ENCODE data around the gene WTIP.

Gene WTIP

DNA sequence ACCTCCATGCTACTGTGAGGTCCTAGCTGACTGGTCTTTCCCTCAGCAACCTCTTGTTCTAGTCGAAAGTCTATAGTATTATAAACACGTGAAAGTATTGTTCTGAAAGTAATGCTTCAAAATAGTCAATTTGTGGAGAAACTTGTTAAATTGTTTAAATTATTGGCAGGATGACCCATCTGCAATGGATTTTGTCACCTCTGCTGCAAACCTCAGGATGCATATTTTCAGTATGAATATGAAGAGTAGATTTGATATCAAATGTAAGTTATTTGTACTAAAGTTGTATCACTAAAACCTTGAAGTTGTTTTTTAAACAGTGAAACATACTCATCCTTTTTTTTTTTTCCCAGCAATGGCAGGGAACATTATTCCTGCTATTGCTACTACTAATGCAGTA, 27.5 kb upstream of the WTIP start:
- TF ChIP-seq, protein P1, sequence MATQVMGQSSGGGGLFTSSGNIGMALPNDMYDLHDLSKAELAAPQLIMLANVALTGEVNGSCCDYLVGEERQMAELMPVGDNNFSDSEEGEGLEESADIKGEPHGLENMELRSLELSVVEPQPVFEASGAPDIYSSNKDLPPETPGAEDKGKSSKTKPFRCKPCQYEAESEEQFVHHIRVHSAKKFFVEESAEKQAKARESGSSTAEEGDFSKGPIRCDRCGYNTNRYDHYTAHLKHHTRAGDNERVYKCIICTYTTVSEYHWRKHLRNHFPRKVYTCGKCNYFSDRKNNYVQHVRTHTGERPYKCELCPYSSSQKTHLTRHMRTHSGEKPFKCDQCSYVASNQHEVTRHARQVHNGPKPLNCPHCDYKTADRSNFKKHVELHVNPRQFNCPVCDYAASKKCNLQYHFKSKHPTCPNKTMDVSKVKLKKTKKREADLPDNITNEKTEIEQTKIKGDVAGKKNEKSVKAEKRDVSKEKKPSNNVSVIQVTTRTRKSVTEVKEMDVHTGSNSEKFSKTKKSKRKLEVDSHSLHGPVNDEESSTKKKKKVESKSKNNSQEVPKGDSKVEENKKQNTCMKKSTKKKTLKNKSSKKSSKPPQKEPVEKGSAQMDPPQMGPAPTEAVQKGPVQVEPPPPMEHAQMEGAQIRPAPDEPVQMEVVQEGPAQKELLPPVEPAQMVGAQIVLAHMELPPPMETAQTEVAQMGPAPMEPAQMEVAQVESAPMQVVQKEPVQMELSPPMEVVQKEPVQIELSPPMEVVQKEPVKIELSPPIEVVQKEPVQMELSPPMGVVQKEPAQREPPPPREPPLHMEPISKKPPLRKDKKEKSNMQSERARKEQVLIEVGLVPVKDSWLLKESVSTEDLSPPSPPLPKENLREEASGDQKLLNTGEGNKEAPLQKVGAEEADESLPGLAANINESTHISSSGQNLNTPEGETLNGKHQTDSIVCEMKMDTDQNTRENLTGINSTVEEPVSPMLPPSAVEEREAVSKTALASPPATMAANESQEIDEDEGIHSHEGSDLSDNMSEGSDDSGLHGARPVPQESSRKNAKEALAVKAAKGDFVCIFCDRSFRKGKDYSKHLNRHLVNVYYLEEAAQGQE (IDR thresholded peaks at IDR 0.05; ENCODE audit: insufficient read depth in 1 of 2, low read depth in 2 of 2, low read length in 2 of 2) = no peak
- no peak for TF ChIP-seq SIN3A (IDR thresholded peaks at IDR 0.05; ENCODE audit: borderline replicate concordance, insufficient read depth, low read length)
- TF ChIP-seq TAF1 (IDR thresholded peaks at IDR 0.05; ENCODE audit: borderline replicate concordance, insufficient read depth, low read length) = no peak
- TF ChIP-seq FOXP2 (optimal IDR thresholded peaks at IDR 0.05; ENCODE audit: borderline replicate concordance, extremely low read depth, extremely low read length, insufficient read depth) = no peak

DNA sequence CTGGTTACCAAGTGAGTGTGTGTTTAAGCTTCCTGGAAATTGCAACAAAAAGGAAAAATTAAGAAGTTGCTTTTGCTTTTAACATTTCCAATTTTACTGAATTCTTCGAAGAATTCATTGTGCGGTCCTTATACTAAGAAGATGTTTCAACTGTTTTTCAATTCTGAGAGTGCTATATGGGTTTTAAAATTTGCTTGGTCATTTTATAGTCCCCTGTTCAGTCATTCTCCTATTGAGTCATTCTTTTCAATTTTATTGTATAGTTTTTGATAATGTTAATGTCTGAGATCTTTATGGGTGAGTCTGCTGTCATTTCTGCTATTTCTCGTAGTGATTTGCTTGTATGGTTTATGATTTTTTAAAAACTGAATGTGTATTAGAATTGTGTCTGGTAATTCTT, 26.9 kb upstream of the WTIP start:
- TF ChIP-seq POLR2AphosphoS5 (IDR thresholded peaks at IDR 0.05; ENCODE audit: low read depth, low read length) (no peak), SIN3A (IDR thresholded peaks at IDR 0.05; ENCODE audit: borderline replicate concordance, insufficient read depth, low read length) (no peak), FOXP2 (optimal IDR thresholded peaks at IDR 0.05; ENCODE audit: borderline replicate concordance, extremely low read depth, extremely low read length, insufficient read depth) (no peak), TAF1 (IDR thresholded peaks at IDR 0.05; ENCODE audit: borderline replicate concordance, insufficient read depth, low read length) (no peak)
- TF ChIP-seq, protein P1 (IDR thresholded peaks at IDR 0.05; ENCODE audit: insufficient read depth in 1 of 2, low read depth in 2 of 2, low read length in 2 of 2) = no peak

DNA sequence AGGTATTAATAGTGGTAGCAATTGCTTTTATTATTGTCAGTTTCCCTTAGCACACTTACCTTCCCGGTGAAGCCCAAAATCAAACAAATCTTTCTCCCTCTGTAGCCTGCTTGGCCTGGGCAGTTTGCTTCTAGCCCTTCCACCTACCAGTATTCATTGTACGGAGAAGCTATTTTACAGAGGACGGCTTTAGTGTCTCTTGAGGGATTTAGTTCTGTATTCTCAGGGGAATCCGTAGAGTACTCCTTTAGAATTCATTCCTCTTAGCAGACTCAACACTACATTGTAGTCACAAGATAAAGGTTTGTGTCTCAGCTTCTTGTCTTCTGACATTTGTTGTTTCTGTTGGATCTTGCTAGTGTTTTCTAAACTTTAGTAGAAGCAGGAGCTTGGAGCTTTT, 24.1 kb upstream of the WTIP start:
- TF ChIP-seq SIN3A (IDR thresholded peaks at IDR 0.05; ENCODE audit: borderline replicate concordance, insufficient read depth, low read length) (no peak), POLR2AphosphoS5 (IDR thresholded peaks at IDR 0.05; ENCODE audit: low read depth, low read length) (no peak)

DNA sequence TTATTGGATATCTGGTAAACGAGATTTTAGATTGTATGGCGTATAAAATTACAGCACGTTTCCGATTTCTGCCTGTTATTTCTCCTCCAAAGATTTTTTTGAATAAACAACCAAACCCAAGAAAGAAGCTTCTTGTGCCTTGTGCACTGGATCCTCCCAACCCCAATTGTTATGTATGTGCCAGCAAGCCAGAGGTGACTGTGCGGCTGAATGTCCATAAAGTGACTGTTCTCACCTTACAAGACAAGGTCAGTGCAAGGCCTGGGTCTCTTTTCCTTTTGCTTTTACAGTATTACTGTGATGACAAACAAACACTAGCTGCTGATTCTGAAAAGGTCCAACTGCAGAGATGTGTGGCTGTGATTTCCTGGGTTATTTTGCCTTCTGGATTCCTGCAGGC, 22.9 kb upstream of the WTIP start:
- no peak for TF ChIP-seq SIN3A (IDR thresholded peaks at IDR 0.05; ENCODE audit: borderline replicate concordance, insufficient read depth, low read length)

DNA sequence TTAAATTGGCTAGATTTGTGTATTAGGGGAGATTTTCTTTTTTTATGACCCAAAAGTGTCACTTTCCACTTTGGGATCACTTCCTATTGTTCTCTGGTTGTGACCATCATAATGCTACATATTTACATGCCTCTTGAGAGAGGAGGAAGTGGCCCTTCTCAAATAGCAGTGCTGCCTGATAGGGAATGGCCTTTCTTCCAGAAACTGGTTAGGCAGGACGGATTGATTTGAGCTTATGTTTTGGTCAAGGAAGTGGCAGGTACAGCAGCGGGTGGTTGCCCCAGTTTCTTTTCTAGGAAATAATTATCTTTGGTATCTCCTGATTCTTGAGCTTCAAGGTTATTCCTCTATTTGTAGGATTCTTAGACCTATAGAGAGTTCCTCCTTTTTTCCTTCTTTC, 21.9 kb upstream of the WTIP start:
- TF ChIP-seq FOXP2 (optimal IDR thresholded peaks at IDR 0.05; ENCODE audit: borderline replicate concordance, extremely low read depth, extremely low read length, insufficient read depth) (no peak), TAF1 (IDR thresholded peaks at IDR 0.05; ENCODE audit: borderline replicate concordance, insufficient read depth, low read length) (no peak), SIN3A (IDR thresholded peaks at IDR 0.05; ENCODE audit: borderline replicate concordance, insufficient read depth, low read length) (no peak), POLR2AphosphoS5 (IDR thresholded peaks at IDR 0.05; ENCODE audit: low read depth, low read length) (no peak)
- TF ChIP-seq, protein P1 (IDR thresholded peaks at IDR 0.05; ENCODE audit: insufficient read depth in 1 of 2, low read depth in 2 of 2, low read length in 2 of 2) = no peak

DNA sequence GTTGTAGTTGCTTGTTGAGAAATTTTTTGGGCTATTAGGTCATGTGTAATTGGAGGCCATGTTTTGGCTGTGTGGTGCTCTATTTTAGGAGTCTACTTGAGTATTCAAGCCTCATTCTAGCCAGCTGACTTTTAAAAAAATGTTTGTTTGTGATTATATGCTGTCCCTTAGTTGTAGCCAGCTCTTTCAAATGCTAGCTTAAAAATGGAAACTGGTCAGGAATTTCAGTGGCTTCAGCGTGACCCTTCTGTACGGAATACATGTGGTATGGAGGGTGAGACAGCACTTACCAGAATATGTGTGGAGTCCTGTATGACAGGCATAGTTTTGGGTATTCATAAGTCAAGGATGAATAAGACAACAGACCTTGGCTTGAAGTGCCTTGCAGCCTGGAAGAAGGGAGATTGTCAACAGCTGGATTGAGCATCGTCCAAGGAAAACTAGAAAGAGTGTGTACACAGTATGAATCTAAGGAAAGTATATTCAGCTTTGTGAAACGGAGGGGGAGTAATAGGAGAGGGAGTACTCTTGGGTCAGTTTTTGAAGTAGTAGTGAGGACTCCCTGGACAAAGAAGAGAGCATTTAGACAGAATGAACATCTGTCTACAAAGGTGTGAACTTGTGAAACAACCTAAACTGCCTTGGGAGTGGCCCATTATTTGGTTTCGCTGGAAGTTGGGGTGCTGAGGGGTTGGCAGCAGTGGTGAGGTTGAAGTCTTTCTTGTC, 20.0 kb upstream of the WTIP start:
- TF ChIP-seq TAF1 (IDR thresholded peaks at IDR 0.05; ENCODE audit: borderline replicate concordance, insufficient read depth, low read length) = no peak
- TF ChIP-seq POLR2AphosphoS5 (IDR thresholded peaks at IDR 0.05; ENCODE audit: low read depth, low read length) = no peak
- no peak for TF ChIP-seq SIN3A (IDR thresholded peaks at IDR 0.05; ENCODE audit: borderline replicate concordance, insufficient read depth, low read length)
- TF ChIP-seq, protein P1 (IDR thresholded peaks at IDR 0.05; ENCODE audit: insufficient read depth in 1 of 2, low read depth in 2 of 2, low read length in 2 of 2) = no peak
- TF ChIP-seq FOXP2 (optimal IDR thresholded peaks at IDR 0.05; ENCODE audit: borderline replicate concordance, extremely low read depth, extremely low read length, insufficient read depth) = no peak
